Body of pancreas (tissue), 4 donors: ENCODE results near the gene LYL1. TPM values are rescaled to one million over a fixed set of nuclear protein-coding genes. Genes with fewer than 3 reads are reported as not detected.

Experiments used
- ATAC-seq: fragments of 150-250 bp; one replicate; pipeline ENCODE4 v1.9.1; 2016
- DNase-seq, 4 donors: peaks; one replicate each; pipeline ENCODE4 v3.0.0-alpha.2; 2019
- H3K27ac ChIP-seq, 4 donors: fragments of 200-600 bp; sonication (generic); 1 replicate in 3 of 4; 2 replicates in 1 of 4; pipeline versions ENCODE4 v1.5.1 to v1.6.1; 2016 to 2019; ENCODE audit warnings: mild to moderate bottlenecking in 1 of 4, mixed read lengths in 1 of 4, moderate library complexity in 1 of 4
- H3K27me3 ChIP-seq, 2 donors: fragments of 200-600 bp; sonication (generic); one replicate each; pipeline ENCODE4 v1.6.0; 2016; ENCODE audit warnings: mild to moderate bottlenecking in 1 of 2
- H3K36me3 ChIP-seq, 2 donors: fragments of 200-600 bp; sonication (generic); replicated peaks in 1 of 2; 2 replicates each; pipeline ENCODE4 v1.5.1; 2016; ENCODE audit warnings: low read depth in 2 of 2; ENCODE audit not compliant: insufficient read depth in 1 of 2
- H3K4me1 ChIP-seq: fragments of 200-600 bp; sonication (generic); one replicate; pipeline ENCODE4 v1.6.0; 2016
- H3K4me3 ChIP-seq, 2 donors: fragments of 200-600 bp; sonication (generic); 1 replicate in 1 of 2; 2 replicates in 1 of 2; pipeline ENCODE4 v1.5.1; 2016 to 2019
- H3K9me3 ChIP-seq, 3 donors: fragments of 200-600 bp; sonication (generic); 1 replicate in 2 of 3; 2 replicates in 1 of 3; pipeline ENCODE4 v1.5.1; 2016
- POLR2A ChIP-seq, 3 donors: fragments of 450-650 bp; IDR thresholded peaks; one replicate each; pipeline ENCODE4 v1.6.1; 2016; ENCODE audit warnings: antibody characterized with exemption in 3 of 3, mild to moderate bottlenecking in 2 of 3
- WGBS, 2 donors: methylation state at CpG; one replicate each; pipeline ENCODE4 v1.1.5; 2017; 5-methylcytosine and 5-hydroxymethylcytosine counted together
- intact Hi-C: fragments of 100-400 bp; cut with DNase I; formaldehyde crosslinking; loops from one replicate; pipeline ENCODE4 v1.15.1; 2023
- total RNA-seq, 2 donors: library from RNA; depleted of rRNA; stranded (reverse); fragments of >200 nt; gene quantifications; one replicate each; pipeline ENCODE4 v1.1.0, GENCODE V29; 2016
- TF ChIP-seq, protein P1 (sequence below), 7 experiments: fragments of 450-650 bp in 4 of 7; fragments of 200-600 bp in 3 of 7; sonication (generic) in 3 of 7; IDR thresholded peaks; one replicate each; pipeline ENCODE4 v1.5.1; 2016 to 2019; ENCODE audit warnings: antibody characterized with exemption in 7 of 7

LYL1 gene
- total RNA-seq, 2 donors from 2014 or later, result 3.4 to 6.9 TPM

- no peak overlapping the region for H3K4me3 ChIP-seq
- 64 to 80% methylated on average over 8 to 12 of the region's 12 CpGs for WGBS, 2 donors
- H3K27me3 ChIP-seq, result no peaks in the 10 kb centered on the region
- intact Hi-C loops, result no loop called here
- TF ChIP-seq, protein P1, sequence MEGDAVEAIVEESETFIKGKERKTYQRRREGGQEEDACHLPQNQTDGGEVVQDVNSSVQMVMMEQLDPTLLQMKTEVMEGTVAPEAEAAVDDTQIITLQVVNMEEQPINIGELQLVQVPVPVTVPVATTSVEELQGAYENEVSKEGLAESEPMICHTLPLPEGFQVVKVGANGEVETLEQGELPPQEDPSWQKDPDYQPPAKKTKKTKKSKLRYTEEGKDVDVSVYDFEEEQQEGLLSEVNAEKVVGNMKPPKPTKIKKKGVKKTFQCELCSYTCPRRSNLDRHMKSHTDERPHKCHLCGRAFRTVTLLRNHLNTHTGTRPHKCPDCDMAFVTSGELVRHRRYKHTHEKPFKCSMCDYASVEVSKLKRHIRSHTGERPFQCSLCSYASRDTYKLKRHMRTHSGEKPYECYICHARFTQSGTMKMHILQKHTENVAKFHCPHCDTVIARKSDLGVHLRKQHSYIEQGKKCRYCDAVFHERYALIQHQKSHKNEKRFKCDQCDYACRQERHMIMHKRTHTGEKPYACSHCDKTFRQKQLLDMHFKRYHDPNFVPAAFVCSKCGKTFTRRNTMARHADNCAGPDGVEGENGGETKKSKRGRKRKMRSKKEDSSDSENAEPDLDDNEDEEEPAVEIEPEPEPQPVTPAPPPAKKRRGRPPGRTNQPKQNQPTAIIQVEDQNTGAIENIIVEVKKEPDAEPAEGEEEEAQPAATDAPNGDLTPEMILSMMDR (IDR thresholded peaks at IDR 0.05), result no peak
- TF ChIP-seq POLR2A (IDR thresholded peaks at IDR 0.05), result no peak
- H3K4me1 ChIP-seq, result peaks cover 8% of the 10 kb centered on the region
- H3K36me3 ChIP-seq, result no peaks in the 10 kb centered on the region
- no peaks in the 10 kb centered on the region for H3K9me3 ChIP-seq
- H3K27ac ChIP-seq, result no peak overlapping the region
- DNase-seq (no peak), ATAC-seq (no peak)
Measured at GRCh38 chr19:13078897-13079541, 23.6 kb downstream of the LYL1 start.

- WGBS, 2 donors, result 87 to 88% methylated on average over 1 to 10 of the region's 10 CpGs
- no peak overlapping the region for H3K4me3 ChIP-seq
- intact Hi-C loops, result no loop called here
- TF ChIP-seq, protein P1 (IDR thresholded peaks at IDR 0.05), result no peak
- no peak for TF ChIP-seq POLR2A (IDR thresholded peaks at IDR 0.05)
- ATAC-seq, result no peak
- peaks cover 0 to 2% of the 10 kb centered on the region in 2 donors for H3K36me3 ChIP-seq
- no peaks in the 10 kb centered on the region for H3K27me3 ChIP-seq
- no peaks in the 10 kb centered on the region for H3K9me3 ChIP-seq
- H3K4me1 ChIP-seq, result peaks cover 8% of the 10 kb centered on the region
- no peak for DNase-seq
- H3K27ac ChIP-seq, result no peak overlapping the region
Measured at GRCh38 chr19:13078381-13078780, 24.3 kb downstream of the LYL1 start.

DNA sequence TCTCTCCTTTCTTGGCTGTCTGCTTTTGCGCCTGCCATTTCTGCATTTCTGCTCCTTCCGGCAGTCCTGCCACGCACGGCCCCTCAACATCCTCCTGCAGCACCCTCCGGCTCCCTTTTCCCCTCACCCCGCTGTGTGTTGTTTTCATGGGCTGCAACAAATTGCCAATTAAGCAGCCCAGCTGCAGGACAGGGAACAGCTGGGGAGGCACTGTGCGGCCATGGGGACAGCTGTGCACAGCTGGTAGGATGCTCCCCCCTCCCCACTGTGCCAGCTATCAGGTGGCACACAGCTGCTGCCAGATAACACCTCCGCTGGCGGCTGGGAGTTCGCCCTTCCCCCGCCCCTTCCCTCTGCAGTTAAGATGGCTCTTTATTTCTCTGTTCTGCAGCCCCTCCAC, 25.4 kb downstream of the LYL1 start:
- DNase-seq, result no peak
- TF ChIP-seq POLR2A (IDR thresholded peaks at IDR 0.05), result no peak
- TF ChIP-seq, protein P1 (IDR thresholded peaks at IDR 0.05), result no peak
- 65 to 75% methylated on average over 11 of the region's 11 CpGs for WGBS, 2 donors
- no peaks in the 10 kb centered on the region for H3K9me3 ChIP-seq
- no peak for ATAC-seq
- H3K36me3 ChIP-seq, result peaks cover 0 to 2% of the 10 kb centered on the region in 2 donors
- no peak overlapping the region for H3K4me3 ChIP-seq
- H3K4me1 ChIP-seq, result peaks cover 3% of the 10 kb centered on the region
- no peaks in the 10 kb centered on the region for H3K27me3 ChIP-seq
- intact Hi-C loops, result no loop called here
- no peak overlapping the region for H3K27ac ChIP-seq

- H3K27ac ChIP-seq, result no peak overlapping the region
- H3K4me1 ChIP-seq, result no peaks in the 10 kb centered on the region
- intact Hi-C loops, result no loop called here
Measured at GRCh38 chr19:13076787-13077186, 25.9 kb downstream of the LYL1 start.

More at GRCh38 chr19:13076787-13077186, 25.9 kb downstream of the LYL1 start:
- Histone ChIP-seq H3K27me3 (no peaks in the 10 kb centered on the region), H3K4me3 (no peak overlapping the region), H3K9me3 (no peaks in the 10 kb centered on the region), H3K36me3 (peaks cover 0 to 2% of the 10 kb centered on the region in 2 donors)
- no peak for DNase-seq
- WGBS, 2 donors, result 70 to 71% methylated on average over 3 to 6 of the region's 6 CpGs
- no peak for ATAC-seq
- TF ChIP-seq, protein P1 (IDR thresholded peaks at IDR 0.05), result no peak
- TF ChIP-seq POLR2A (IDR thresholded peaks at IDR 0.05), result no peak
